ENCODE data around the gene PRSS53. TPM values are rescaled to one million over a fixed set of nuclear protein-coding genes. Genes with fewer than 3 reads are reported as not detected.

Gene PRSS53
- total and polyA plus RNA-seq, 2 donors from 2014 or later, result 0.99 to 2.6 TPM

DNA sequence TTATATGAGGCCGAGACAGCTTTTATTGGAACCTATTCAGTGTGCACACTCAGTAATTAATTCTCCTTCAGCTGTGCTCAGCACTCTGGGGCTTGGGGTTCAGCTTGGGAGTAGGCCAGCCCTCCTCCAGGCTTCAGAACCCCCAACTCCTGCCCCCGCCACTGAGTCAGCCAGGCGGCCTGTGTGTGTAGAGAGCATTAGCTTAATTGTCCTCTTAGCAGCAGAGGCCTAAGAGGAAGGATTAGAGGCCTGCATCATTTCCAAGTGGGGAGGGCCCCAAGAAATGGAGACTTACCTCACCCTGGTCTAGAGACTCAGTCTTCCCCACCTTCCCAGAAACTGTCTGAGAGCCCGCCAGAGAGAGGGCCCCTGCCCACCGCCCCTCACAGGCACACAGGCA, 772 bp downstream of the PRSS53 start:
- TF ChIP-seq, protein P1, sequence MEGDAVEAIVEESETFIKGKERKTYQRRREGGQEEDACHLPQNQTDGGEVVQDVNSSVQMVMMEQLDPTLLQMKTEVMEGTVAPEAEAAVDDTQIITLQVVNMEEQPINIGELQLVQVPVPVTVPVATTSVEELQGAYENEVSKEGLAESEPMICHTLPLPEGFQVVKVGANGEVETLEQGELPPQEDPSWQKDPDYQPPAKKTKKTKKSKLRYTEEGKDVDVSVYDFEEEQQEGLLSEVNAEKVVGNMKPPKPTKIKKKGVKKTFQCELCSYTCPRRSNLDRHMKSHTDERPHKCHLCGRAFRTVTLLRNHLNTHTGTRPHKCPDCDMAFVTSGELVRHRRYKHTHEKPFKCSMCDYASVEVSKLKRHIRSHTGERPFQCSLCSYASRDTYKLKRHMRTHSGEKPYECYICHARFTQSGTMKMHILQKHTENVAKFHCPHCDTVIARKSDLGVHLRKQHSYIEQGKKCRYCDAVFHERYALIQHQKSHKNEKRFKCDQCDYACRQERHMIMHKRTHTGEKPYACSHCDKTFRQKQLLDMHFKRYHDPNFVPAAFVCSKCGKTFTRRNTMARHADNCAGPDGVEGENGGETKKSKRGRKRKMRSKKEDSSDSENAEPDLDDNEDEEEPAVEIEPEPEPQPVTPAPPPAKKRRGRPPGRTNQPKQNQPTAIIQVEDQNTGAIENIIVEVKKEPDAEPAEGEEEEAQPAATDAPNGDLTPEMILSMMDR (IDR thresholded peaks at IDR 0.05; ENCODE audit: borderline replicate concordance, extremely low read depth, insufficient read depth), result no peak
- FAIRE-seq (no peak), DNase-seq (no peak)
- no peak overlapping the region for H3K27ac ChIP-seq (ENCODE audit: low read depth in 2 of 2, low read length in 2 of 2)
- no peak overlapping the region for H3K4me3 ChIP-seq (ENCODE audit: low read length in 3 of 3)
- H3K9ac ChIP-seq (ENCODE audit: low read length in 3 of 3), result no peak overlapping the region
- peaks cover 0 to 11% (median 4%) of the 10 kb centered on the region in 3 donors for H3K36me3 ChIP-seq (ENCODE audit: control insufficient read depth in 2 of 3, insufficient read depth in 3 of 3, low read length in 3 of 3)
- H3K27me3 ChIP-seq (ENCODE audit: control insufficient read depth, insufficient read depth, low read length), result no peaks in the 10 kb centered on the region
- intact Hi-C loops (cut with DNase I), result no loop called here
- H3K9me3 ChIP-seq (ENCODE audit: control insufficient read depth in 2 of 3, insufficient read depth in 1 of 3, low read length in 3 of 3), result no peaks in the 10 kb centered on the region
- H3K4me1 ChIP-seq (ENCODE audit: control insufficient read depth in 2 of 3, insufficient read depth in 2 of 3, low read depth in 1 of 3, low read length in 3 of 3), result no peaks in the 10 kb centered on the region

DNA sequence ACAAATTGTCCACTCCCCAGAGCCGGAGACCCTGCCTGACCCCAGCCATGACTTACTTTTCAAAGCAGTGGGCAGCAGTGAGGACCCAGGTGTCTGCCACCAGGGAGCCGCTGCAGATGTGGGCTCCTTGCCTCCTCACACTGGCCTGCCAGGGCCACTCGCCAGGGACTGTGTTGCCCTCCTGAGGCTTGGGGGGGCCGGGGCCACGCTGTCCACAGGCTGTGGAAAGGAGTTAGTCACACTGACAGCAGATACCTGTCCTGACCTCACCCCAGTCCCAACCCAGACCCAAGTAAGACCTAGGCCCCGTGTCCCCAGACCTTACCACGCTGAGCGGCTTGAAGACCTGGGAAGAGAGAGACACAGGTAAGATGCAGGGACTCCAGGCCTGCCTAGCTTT, 1.3 kb downstream of the PRSS53 start:
- Histone ChIP-seq H3K4me3 (ENCODE audit: low read length in 3 of 3) (no peak overlapping the region), H3K4me1 (ENCODE audit: control insufficient read depth in 2 of 3, insufficient read depth in 2 of 3, low read depth in 1 of 3, low read length in 3 of 3) (no peaks in the 10 kb centered on the region), H3K27me3 (ENCODE audit: control insufficient read depth, insufficient read depth, low read length) (no peaks in the 10 kb centered on the region), H3K9me3 (ENCODE audit: control insufficient read depth in 2 of 3, insufficient read depth in 1 of 3, low read length in 3 of 3) (no peaks in the 10 kb centered on the region), H3K27ac (ENCODE audit: low read depth in 2 of 2, low read length in 2 of 2) (no peak overlapping the region), H3K9ac (ENCODE audit: low read length in 3 of 3) (no peak overlapping the region), H3K36me3 (ENCODE audit: control insufficient read depth in 2 of 3, insufficient read depth in 3 of 3, low read length in 3 of 3) (peaks cover 0 to 11% (median 4%) of the 10 kb centered on the region in 3 donors)
- intact Hi-C loops (cut with DNase I), result no loop called here
- FAIRE-seq (no peak), DNase-seq (no peak)
- TF ChIP-seq, protein P1 (IDR thresholded peaks at IDR 0.05; ENCODE audit: borderline replicate concordance, extremely low read depth, insufficient read depth), result no peak

DNA sequence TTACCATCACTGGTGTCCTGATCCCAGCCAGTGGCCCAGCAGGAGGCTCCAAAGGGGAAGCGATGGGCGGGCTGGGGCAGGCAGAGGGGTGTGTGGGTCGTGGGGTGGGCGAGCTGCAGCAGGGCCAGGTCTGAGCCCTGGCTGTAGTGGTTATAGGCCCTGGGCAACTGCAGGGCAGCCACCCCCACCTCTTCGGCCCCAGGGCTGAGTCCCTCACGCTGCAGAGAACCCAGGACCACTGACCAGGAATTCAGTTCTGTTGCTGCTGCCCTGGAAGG, 2.2 kb downstream of the PRSS53 start:
- intact Hi-C loops (cut with DNase I), result no loop called here
- no peak overlapping the region for H3K27ac ChIP-seq (ENCODE audit: low read depth in 2 of 2, low read length in 2 of 2)
- no peak for FAIRE-seq
- no peak for DNase-seq
- no peak overlapping the region for H3K4me3 ChIP-seq (ENCODE audit: low read length in 3 of 3)
- H3K36me3 ChIP-seq (ENCODE audit: control insufficient read depth in 2 of 3, insufficient read depth in 3 of 3, low read length in 3 of 3), result peaks cover 0 to 11% (median 4%) of the 10 kb centered on the region in 3 donors
- H3K9ac ChIP-seq (ENCODE audit: low read length in 3 of 3), result no peak overlapping the region
- H3K27me3 ChIP-seq (ENCODE audit: control insufficient read depth, insufficient read depth, low read length), result no peaks in the 10 kb centered on the region
- TF ChIP-seq, protein P1 (IDR thresholded peaks at IDR 0.05; ENCODE audit: borderline replicate concordance, extremely low read depth, insufficient read depth), result no peak
- H3K9me3 ChIP-seq (ENCODE audit: control insufficient read depth in 2 of 3, insufficient read depth in 1 of 3, low read length in 3 of 3), result no peaks in the 10 kb centered on the region
- no peaks in the 10 kb centered on the region for H3K4me1 ChIP-seq (ENCODE audit: control insufficient read depth in 2 of 3, insufficient read depth in 2 of 3, low read depth in 1 of 3, low read length in 3 of 3)

DNA sequence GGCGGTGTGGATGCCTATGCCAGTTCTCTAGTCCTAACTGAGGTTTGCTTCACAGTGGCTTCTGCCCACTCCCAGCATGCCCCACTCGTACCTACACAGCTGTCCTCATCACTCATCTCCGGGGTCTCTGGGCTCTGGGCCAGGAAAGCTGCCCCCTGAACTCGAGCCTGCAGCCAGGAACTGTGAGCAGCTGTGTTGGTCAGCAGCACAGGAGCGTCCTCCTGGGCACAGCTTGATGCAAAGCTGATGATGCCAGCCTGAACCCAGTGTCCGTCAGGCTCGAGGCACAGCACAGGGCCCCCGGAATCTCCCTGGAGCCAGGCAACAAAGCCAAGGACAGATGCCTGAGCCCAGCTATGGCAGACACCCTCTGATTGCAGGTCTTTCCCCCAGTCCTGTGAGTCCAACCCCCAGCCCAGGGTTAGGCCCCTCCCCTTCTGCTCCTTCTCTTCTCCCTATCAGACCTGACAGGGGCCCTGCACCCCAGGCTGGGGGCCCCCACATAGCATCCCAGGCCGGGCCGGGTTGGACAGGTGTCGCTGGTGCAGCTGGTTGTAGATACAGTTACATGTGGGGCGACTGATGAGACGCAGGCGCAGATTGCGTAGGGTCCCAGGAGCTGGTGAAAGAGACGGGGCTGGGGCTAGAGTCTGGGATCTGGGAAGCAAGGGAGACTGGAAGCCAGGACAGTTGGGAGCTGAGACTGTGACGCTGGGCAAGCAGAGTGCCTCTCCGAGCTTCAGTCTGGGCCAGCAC, 2.7 kb downstream of the PRSS53 start:
- no peak for FAIRE-seq

More for the DNA sequence above, 2.7 kb downstream of the PRSS53 start:
- Histone ChIP-seq H3K27me3 (ENCODE audit: control insufficient read depth, insufficient read depth, low read length) (no peaks in the 10 kb centered on the region), H3K9ac (ENCODE audit: low read length in 3 of 3) (no peak overlapping the region), H3K4me3 (ENCODE audit: low read length in 3 of 3) (no peak overlapping the region), H3K36me3 (ENCODE audit: control insufficient read depth in 2 of 3, insufficient read depth in 3 of 3, low read length in 3 of 3) (peaks cover 0 to 7% (median 4%) of the 10 kb centered on the region in 3 donors), H3K27ac (ENCODE audit: low read depth in 2 of 2, low read length in 2 of 2) (no peak overlapping the region), H3K4me1 (ENCODE audit: control insufficient read depth in 2 of 3, insufficient read depth in 2 of 3, low read depth in 1 of 3, low read length in 3 of 3) (no peaks in the 10 kb centered on the region), H3K9me3 (ENCODE audit: control insufficient read depth in 2 of 3, insufficient read depth in 1 of 3, low read length in 3 of 3) (no peaks in the 10 kb centered on the region)
- intact Hi-C loops (cut with DNase I), result no loop called here
- DNase-seq, result no peak
- TF ChIP-seq, protein P1 (IDR thresholded peaks at IDR 0.05; ENCODE audit: borderline replicate concordance, extremely low read depth, insufficient read depth), result no peak

Data from kidney (tissue), 14 donors.